Kidney glomerular epithelial cell (primary cell): ENCODE measurements around the gene ZNF865.

Experiments used
- DNase-seq: peaks from one replicate; lab custom pipeline; 2025; lab: John Stamatoyannopoulos, UW

Gene ZNF865

GRCh38 chr19:55658846-55659459 lies 53.5 kb downstream of the ZNF865 start:
- no peak for DNase-seq

- DNase-seq = no peak
Observed at GRCh38 chr19:55659822-55660221, 54.4 kb downstream of the ZNF865 start.

GRCh38 chr19:55660404-55660803 lies 55.0 kb downstream of the ZNF865 start:
- no peak for DNase-seq

GRCh38 chr19:55660991-55661390 lies 55.5 kb downstream of the ZNF865 start:
- no peak for DNase-seq

GRCh38 chr19:55661826-55662225 lies 56.4 kb downstream of the ZNF865 start:
- DNase-seq = no peak

GRCh38 chr19:55663846-55664536 lies 58.5 kb downstream of the ZNF865 start:
- DNase-seq = no peak

GRCh38 chr19:55666343-55667005 lies 61.0 kb downstream of the ZNF865 start:
- DNase-seq = no peak
